ENCODE measurements around the gene TRNT1.

Gene TRNT1

DNA sequence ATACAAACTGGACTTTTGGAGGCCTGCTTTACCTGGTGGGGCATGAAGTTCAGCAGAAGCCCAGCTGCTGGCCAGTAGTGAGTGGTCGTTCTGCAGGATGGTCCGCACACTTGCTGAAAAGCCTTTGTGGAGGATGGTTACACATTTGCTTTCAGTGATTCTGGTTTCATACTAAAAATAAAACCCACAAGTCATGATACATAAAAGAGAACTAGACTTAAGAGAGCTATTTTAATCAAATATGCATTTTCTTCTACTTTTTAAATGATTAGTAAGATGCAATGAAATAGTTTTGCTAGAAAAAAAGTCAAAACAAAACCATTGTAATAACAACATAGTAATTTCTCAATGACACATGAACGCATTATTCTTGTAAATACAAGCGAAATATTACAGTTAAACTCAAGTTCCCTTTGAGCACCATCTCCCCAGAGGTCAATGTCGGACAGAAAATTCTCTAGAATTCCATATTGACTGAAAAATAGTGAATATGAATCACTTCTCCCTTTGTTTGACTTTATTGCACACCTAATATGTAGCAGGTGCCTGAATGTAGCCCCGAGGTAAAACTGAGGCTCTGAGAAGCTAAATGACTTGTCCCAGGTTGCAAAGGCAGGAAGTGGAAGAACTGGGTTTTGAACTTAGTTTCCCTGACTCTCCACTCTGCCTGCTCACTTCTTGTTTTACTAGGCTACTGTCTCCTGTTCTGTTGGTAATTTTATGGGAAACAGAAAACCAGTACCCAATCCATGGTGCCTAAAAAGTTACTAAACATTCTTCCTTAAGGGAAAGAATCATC lies 24.9 kb upstream of the TRNT1 start:
- H3K36me3 ChIP-seq (replicated peaks): no peaks in the 10 kb centered on the region
- in situ Hi-C loops (cut with HindIII; ENCODE audit: low pct_ligation_motif_present, low sequenced_read_pairs): no loop called here
- no peak overlapping the region for H3K27ac ChIP-seq
- H3K4me3 ChIP-seq (ENCODE audit: low read depth, low read length): no peak overlapping the region
- TF ChIP-seq, protein P1, sequence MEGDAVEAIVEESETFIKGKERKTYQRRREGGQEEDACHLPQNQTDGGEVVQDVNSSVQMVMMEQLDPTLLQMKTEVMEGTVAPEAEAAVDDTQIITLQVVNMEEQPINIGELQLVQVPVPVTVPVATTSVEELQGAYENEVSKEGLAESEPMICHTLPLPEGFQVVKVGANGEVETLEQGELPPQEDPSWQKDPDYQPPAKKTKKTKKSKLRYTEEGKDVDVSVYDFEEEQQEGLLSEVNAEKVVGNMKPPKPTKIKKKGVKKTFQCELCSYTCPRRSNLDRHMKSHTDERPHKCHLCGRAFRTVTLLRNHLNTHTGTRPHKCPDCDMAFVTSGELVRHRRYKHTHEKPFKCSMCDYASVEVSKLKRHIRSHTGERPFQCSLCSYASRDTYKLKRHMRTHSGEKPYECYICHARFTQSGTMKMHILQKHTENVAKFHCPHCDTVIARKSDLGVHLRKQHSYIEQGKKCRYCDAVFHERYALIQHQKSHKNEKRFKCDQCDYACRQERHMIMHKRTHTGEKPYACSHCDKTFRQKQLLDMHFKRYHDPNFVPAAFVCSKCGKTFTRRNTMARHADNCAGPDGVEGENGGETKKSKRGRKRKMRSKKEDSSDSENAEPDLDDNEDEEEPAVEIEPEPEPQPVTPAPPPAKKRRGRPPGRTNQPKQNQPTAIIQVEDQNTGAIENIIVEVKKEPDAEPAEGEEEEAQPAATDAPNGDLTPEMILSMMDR (IDR thresholded peaks at IDR 0.05; ENCODE audit: low read depth, low read length, missing control alignments): no peak
- no peak for DNase-seq
- H3K27me3 ChIP-seq (replicated peaks): no peaks in the 10 kb centered on the region

- in situ Hi-C loops (cut with HindIII; ENCODE audit: low pct_ligation_motif_present, low sequenced_read_pairs): no loop called here
- TF ChIP-seq, protein P1 (IDR thresholded peaks at IDR 0.05; ENCODE audit: low read depth, low read length, missing control alignments): no peak
Observed at GRCh38 chr3:3102751-3103150, 24.0 kb upstream of the TRNT1 start.

DNA sequence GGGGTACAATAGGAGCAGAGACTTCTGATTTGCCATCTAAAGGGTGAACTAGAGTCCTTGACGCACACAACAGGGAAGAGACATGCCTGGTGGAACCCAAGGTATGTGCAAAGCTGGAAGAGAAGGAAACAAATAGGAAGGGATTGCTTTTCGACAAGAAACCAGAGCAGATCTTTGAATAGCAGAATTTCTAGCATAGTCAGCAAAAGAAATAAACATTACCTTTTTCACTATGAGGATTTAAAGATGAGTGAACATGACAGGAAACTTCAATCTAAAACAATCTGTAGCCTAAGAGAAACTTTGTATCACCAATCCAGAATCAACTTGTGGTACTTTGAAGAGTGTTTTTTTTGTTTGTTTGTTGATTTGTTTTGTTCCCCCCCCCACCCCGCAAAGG lies 21.5 kb upstream of the TRNT1 start:
- in situ Hi-C loops (cut with HindIII; ENCODE audit: low pct_ligation_motif_present, low sequenced_read_pairs): no loop called here
- Histone ChIP-seq H3K36me3 (replicated peaks) (no peaks in the 10 kb centered on the region), H3K27ac (no peak overlapping the region), H3K4me3 (ENCODE audit: low read depth, low read length) (no peak overlapping the region), H3K27me3 (replicated peaks) (no peaks in the 10 kb centered on the region)
- TF ChIP-seq, protein P1 (IDR thresholded peaks at IDR 0.05; ENCODE audit: low read depth, low read length, missing control alignments): no peak
- DNase-seq: no peak

More at GRCh38 chr3:3102751-3103150, 24.0 kb upstream of the TRNT1 start:
- Histone ChIP-seq H3K4me3 (ENCODE audit: low read depth, low read length) (no peak overlapping the region), H3K27me3 (replicated peaks) (no peaks in the 10 kb centered on the region), H3K36me3 (replicated peaks) (no peaks in the 10 kb centered on the region), H3K27ac (no peak overlapping the region)
- DNase-seq: no peak

DNA sequence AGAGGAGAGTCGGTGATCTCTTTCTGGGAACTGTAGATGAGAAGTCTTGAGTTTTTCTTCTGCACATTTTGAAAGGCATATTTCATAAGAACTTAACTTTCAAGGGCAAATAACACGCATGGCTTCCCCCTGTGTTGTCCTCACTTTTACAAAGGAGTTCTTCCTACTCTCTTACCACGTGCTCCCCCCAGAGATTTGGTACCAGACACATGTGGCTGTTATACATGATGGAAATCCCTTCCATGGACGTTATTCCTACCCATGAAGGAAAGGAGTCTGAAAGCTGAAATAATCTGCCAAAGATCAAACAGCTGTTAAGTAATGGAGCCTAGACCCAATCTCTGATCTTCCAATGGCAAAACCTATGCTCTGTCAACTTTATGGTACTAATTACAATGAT lies 20.9 kb upstream of the TRNT1 start:
- Histone ChIP-seq H3K36me3 (replicated peaks) (no peaks in the 10 kb centered on the region), H3K27me3 (replicated peaks) (no peaks in the 10 kb centered on the region), H3K4me3 (ENCODE audit: low read depth, low read length) (no peak overlapping the region), H3K27ac (no peak overlapping the region)
- DNase-seq: no peak
- TF ChIP-seq, protein P1 (IDR thresholded peaks at IDR 0.05; ENCODE audit: low read depth, low read length, missing control alignments): no peak
- in situ Hi-C loops (cut with HindIII; ENCODE audit: low pct_ligation_motif_present, low sequenced_read_pairs): no loop called here

DNA sequence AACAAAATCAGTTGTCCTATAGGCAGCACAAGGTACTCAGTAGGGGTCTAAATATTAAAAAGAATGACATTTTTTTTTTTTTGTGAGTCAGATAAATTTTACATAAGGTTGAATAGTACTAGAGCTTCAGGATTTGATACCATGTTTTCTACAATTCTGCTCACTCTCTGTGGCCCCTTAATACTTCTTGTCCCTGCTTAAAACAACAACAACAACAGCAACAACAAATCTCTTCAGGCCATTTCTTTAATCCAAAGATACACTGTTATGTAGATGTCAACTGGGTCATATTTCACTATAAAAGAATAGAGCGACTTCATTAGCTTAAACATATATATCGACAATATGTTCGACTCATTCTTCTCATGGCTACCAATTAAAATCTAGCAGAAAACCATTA lies 19.6 kb upstream of the TRNT1 start:
- TF ChIP-seq, protein P1 (IDR thresholded peaks at IDR 0.05; ENCODE audit: low read depth, low read length, missing control alignments): no peak

DNA sequence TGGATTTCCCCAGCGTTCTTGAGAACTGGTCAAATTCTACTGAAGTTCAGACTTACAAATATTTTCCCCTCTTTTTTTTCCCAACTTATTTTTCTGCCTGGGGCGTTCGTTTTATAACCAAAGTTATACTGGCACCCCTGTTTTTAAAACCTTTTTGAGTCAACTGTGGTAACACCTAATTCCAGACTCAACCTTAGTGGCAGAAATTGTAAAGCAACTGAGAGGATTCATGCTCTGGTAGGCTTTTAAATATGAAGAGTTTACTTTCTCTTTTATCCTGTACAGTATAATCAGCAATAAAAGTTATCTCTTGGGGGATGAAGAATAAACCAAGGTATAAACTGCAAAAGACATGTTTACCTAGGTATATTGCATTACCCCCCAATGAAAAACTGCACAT lies 18.9 kb upstream of the TRNT1 start:
- in situ Hi-C loops (cut with HindIII; ENCODE audit: low pct_ligation_motif_present, low sequenced_read_pairs): no loop called here
- TF ChIP-seq, protein P1 (IDR thresholded peaks at IDR 0.05; ENCODE audit: low read depth, low read length, missing control alignments): no peak

More for the DNA sequence above, 19.6 kb upstream of the TRNT1 start:
- DNase-seq: no peak
- in situ Hi-C loops (cut with HindIII; ENCODE audit: low pct_ligation_motif_present, low sequenced_read_pairs): no loop called here
- H3K4me3 ChIP-seq (ENCODE audit: low read depth, low read length): no peak overlapping the region
- H3K27me3 ChIP-seq (replicated peaks): no peaks in the 10 kb centered on the region
- H3K27ac ChIP-seq: no peak overlapping the region
- no peaks in the 10 kb centered on the region for H3K36me3 ChIP-seq (replicated peaks)

More for the DNA sequence above, 18.9 kb upstream of the TRNT1 start:
- no peak for DNase-seq
- Histone ChIP-seq H3K27ac (no peak overlapping the region), H3K36me3 (replicated peaks) (no peaks in the 10 kb centered on the region), H3K27me3 (replicated peaks) (no peaks in the 10 kb centered on the region), H3K4me3 (ENCODE audit: low read depth, low read length) (no peak overlapping the region)

Measured in brain microvascular endothelial cell (primary cell).